Activated naive CD8-positive, alpha-beta T cell (primary cell): Measurements from ENCODE around the gene IFITM10.
A peak's percentile ranks its signal among the peaks of the same experiment; 100 is the strongest.

Experiments used
- H3K27ac Mint-ChIP-seq: one replicate; pipeline ENCODE4 v1.8.0; 2021; ENCODE audit warnings: mixed read lengths
- H3K27me3 Mint-ChIP-seq: one replicate; pipeline ENCODE4 v1.8.0; 2021; ENCODE audit warnings: mixed read lengths
- H3K36me3 Mint-ChIP-seq: one replicate; pipeline ENCODE4 v1.8.0; 2021; ENCODE audit warnings: mixed read lengths
- H3K4me1 Mint-ChIP-seq: one replicate; pipeline ENCODE4 v1.8.0; 2021; ENCODE audit warnings: low read depth, mixed read lengths
- H3K4me3 Mint-ChIP-seq: one replicate; pipeline ENCODE4 v1.8.0; 2021; ENCODE audit warnings: mild to moderate bottlenecking, mixed read lengths
- H3K9me3 Mint-ChIP-seq: one replicate; pipeline ENCODE4 v1.8.0; 2021; ENCODE audit warnings: low read depth, mixed read lengths

IFITM10 gene

GRCh38 chr11:1733009-1733715 is 17.2 kb downstream of the IFITM10 start:
- no peak overlapping the region for H3K4me3 Mint-ChIP-seq
- peaks cover 1% of the 10 kb centered on the region for H3K27me3 Mint-ChIP-seq
- no peak overlapping the region for H3K27ac Mint-ChIP-seq
- peaks cover 13% of the 10 kb centered on the region for H3K9me3 Mint-ChIP-seq
- H3K36me3 Mint-ChIP-seq = peaks cover 3% of the 10 kb centered on the region
- H3K4me1 Mint-ChIP-seq = peaks cover 44% of the 10 kb centered on the region

GRCh38 chr11:1732418-1733008 is 17.9 kb downstream of the IFITM10 start:
- no peak overlapping the region for H3K27ac Mint-ChIP-seq
- peaks cover 13% of the 10 kb centered on the region for H3K9me3 Mint-ChIP-seq
- peaks cover 48% of the 10 kb centered on the region for H3K4me1 Mint-ChIP-seq
- H3K36me3 Mint-ChIP-seq = peaks cover 3% of the 10 kb centered on the region
- H3K27me3 Mint-ChIP-seq = peaks cover 1% of the 10 kb centered on the region
- H3K4me3 Mint-ChIP-seq = no peak overlapping the region

- H3K27ac Mint-ChIP-seq = no peak overlapping the region
- H3K36me3 Mint-ChIP-seq = peaks cover 3% of the 10 kb centered on the region
- no peak overlapping the region for H3K4me3 Mint-ChIP-seq
- H3K27me3 Mint-ChIP-seq = no peaks in the 10 kb centered on the region
- peaks cover 53% of the 10 kb centered on the region for H3K4me1 Mint-ChIP-seq
- peaks cover 9% of the 10 kb centered on the region for H3K9me3 Mint-ChIP-seq
These were observed 18.8 kb downstream of the IFITM10 start for GRCh38 chr11:1731451-1732059.

GRCh38 chr11:1730059-1730629 is 20.3 kb downstream of the IFITM10 start:
- Mint-ChIP-seq H3K4me1 (peaks cover 53% of the 10 kb centered on the region), H3K4me3 (peak overlapping the region; percentile 13), H3K27me3 (no peaks in the 10 kb centered on the region), H3K9me3 (no peaks in the 10 kb centered on the region), H3K27ac (no peak overlapping the region), H3K36me3 (no peaks in the 10 kb centered on the region)

GRCh38 chr11:1729692-1730011 is 20.7 kb downstream of the IFITM10 start:
- no peak overlapping the region for H3K27ac Mint-ChIP-seq
- H3K4me3 Mint-ChIP-seq = peak overlapping the region; percentile 27
- no peaks in the 10 kb centered on the region for H3K27me3 Mint-ChIP-seq
- H3K4me1 Mint-ChIP-seq = peaks cover 53% of the 10 kb centered on the region
- H3K9me3 Mint-ChIP-seq = no peaks in the 10 kb centered on the region
- no peaks in the 10 kb centered on the region for H3K36me3 Mint-ChIP-seq

GRCh38 chr11:1728931-1729691 is 21.3 kb downstream of the IFITM10 start:
- H3K4me3 Mint-ChIP-seq = peak overlapping the region; percentile 77
- H3K27me3 Mint-ChIP-seq = no peaks in the 10 kb centered on the region
- H3K4me1 Mint-ChIP-seq = peaks cover 48% of the 10 kb centered on the region
- H3K9me3 Mint-ChIP-seq = no peaks in the 10 kb centered on the region
- H3K27ac Mint-ChIP-seq = peak overlapping the region; percentile 41
- no peaks in the 10 kb centered on the region for H3K36me3 Mint-ChIP-seq

- Mint-ChIP-seq H3K27me3 (no peaks in the 10 kb centered on the region), H3K4me3 (no peak overlapping the region), H3K27ac (no peak overlapping the region), H3K36me3 (no peaks in the 10 kb centered on the region), H3K9me3 (no peaks in the 10 kb centered on the region), H3K4me1 (peaks cover 40% of the 10 kb centered on the region)
These were observed 22.1 kb downstream of the IFITM10 start for GRCh38 chr11:1728301-1728700.

GRCh38 chr11:1727861-1728260 is 22.5 kb downstream of the IFITM10 start:
- H3K4me1 Mint-ChIP-seq = peaks cover 37% of the 10 kb centered on the region
- no peaks in the 10 kb centered on the region for H3K27me3 Mint-ChIP-seq
- H3K9me3 Mint-ChIP-seq = no peaks in the 10 kb centered on the region
- no peak overlapping the region for H3K4me3 Mint-ChIP-seq
- no peaks in the 10 kb centered on the region for H3K36me3 Mint-ChIP-seq
- H3K27ac Mint-ChIP-seq = no peak overlapping the region

GRCh38 chr11:1727096-1727690 is 23.2 kb downstream of the IFITM10 start:
- H3K36me3 Mint-ChIP-seq = no peaks in the 10 kb centered on the region
- H3K27ac Mint-ChIP-seq = no peak overlapping the region
- no peaks in the 10 kb centered on the region for H3K27me3 Mint-ChIP-seq
- H3K4me3 Mint-ChIP-seq = no peak overlapping the region
- peaks cover 36% of the 10 kb centered on the region for H3K4me1 Mint-ChIP-seq
- no peaks in the 10 kb centered on the region for H3K9me3 Mint-ChIP-seq

GRCh38 chr11:1719781-1720180 is 30.6 kb downstream of the IFITM10 start:
- Mint-ChIP-seq H3K4me3 (no peak overlapping the region), H3K36me3 (no peaks in the 10 kb centered on the region), H3K4me1 (no peaks in the 10 kb centered on the region), H3K27me3 (no peaks in the 10 kb centered on the region), H3K27ac (no peak overlapping the region), H3K9me3 (no peaks in the 10 kb centered on the region)

GRCh38 chr11:1718326-1718725 is 32.1 kb downstream of the IFITM10 start:
- no peak overlapping the region for H3K27ac Mint-ChIP-seq
- no peaks in the 10 kb centered on the region for H3K36me3 Mint-ChIP-seq
- no peak overlapping the region for H3K4me3 Mint-ChIP-seq
- no peaks in the 10 kb centered on the region for H3K4me1 Mint-ChIP-seq
- H3K9me3 Mint-ChIP-seq = no peaks in the 10 kb centered on the region
- no peaks in the 10 kb centered on the region for H3K27me3 Mint-ChIP-seq

- H3K4me3 Mint-ChIP-seq = no peak overlapping the region
- no peaks in the 10 kb centered on the region for H3K4me1 Mint-ChIP-seq
- no peak overlapping the region for H3K27ac Mint-ChIP-seq
- H3K36me3 Mint-ChIP-seq = no peaks in the 10 kb centered on the region
- no peaks in the 10 kb centered on the region for H3K9me3 Mint-ChIP-seq
- no peaks in the 10 kb centered on the region for H3K27me3 Mint-ChIP-seq
These were observed 32.6 kb downstream of the IFITM10 start for GRCh38 chr11:1717745-1718144.

GRCh38 chr11:1714908-1715885 is 35.2 kb downstream of the IFITM10 start:
- Mint-ChIP-seq H3K27me3 (no peaks in the 10 kb centered on the region), H3K27ac (no peak overlapping the region), H3K4me3 (no peak overlapping the region)

GRCh38 chr11:1708716-1709115 is 41.7 kb downstream of the IFITM10 start:
- H3K4me3 Mint-ChIP-seq = no peak overlapping the region
- no peaks in the 10 kb centered on the region for H3K27me3 Mint-ChIP-seq
- no peaks in the 10 kb centered on the region for H3K4me1 Mint-ChIP-seq
- no peak overlapping the region for H3K27ac Mint-ChIP-seq
- no peaks in the 10 kb centered on the region for H3K36me3 Mint-ChIP-seq
- no peaks in the 10 kb centered on the region for H3K9me3 Mint-ChIP-seq

More at GRCh38 chr11:1714908-1715885, 35.2 kb downstream of the IFITM10 start:
- H3K9me3 Mint-ChIP-seq = no peaks in the 10 kb centered on the region
- no peaks in the 10 kb centered on the region for H3K4me1 Mint-ChIP-seq
- no peaks in the 10 kb centered on the region for H3K36me3 Mint-ChIP-seq
